ENCODE results near the gene SLC24A3. TPM values are rescaled to one million over a fixed set of nuclear protein-coding genes. Genes with fewer than 3 reads are reported as not detected.

The SLC24A3 gene
- total RNA-seq, 1 donor from 2014 or later: not detected

DNA sequence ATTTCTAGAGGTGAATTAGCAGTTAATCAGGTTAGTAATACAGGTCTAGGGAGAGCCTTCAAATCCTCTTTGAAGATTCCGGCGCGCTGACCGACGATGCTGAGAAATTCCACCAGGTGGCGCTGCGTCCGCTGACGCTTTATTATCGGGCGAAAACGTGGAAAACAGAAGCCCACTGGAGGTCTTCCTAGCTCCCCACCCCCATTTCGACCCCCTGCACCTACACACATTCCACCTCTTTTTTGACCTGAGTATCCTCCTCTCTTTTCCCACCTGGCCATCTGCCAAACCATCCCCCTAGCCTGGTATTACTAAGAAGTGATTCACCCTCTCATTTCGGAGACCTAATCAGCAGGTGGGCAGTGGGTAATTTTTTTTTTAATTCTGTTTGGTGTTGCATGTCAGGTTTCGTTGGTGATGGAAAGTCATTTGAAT lies 480.3 kb downstream of the SLC24A3 start:
- Mint-ChIP-seq H3K27me3 (ENCODE audit: low read depth) (peaks cover 1% of the 10 kb centered on the region), H3K4me3 (ENCODE audit: low read depth) (no peak overlapping the region), H3K4me1 (ENCODE audit: low read depth) (no peaks in the 10 kb centered on the region), H3K27ac (no peak overlapping the region), H3K36me3 (ENCODE audit: low read depth) (no peaks in the 10 kb centered on the region), H3K9me3 (no peaks in the 10 kb centered on the region)
- intact Hi-C loops (cut with micrococcal nuclease): loop anchor here (10.0 kb wide), 1 partner anchor 302 kb away; no protein-coding TSS in a partner anchor
- DNase-seq (ENCODE audit: low spot score): peak; percentile 15

DNA sequence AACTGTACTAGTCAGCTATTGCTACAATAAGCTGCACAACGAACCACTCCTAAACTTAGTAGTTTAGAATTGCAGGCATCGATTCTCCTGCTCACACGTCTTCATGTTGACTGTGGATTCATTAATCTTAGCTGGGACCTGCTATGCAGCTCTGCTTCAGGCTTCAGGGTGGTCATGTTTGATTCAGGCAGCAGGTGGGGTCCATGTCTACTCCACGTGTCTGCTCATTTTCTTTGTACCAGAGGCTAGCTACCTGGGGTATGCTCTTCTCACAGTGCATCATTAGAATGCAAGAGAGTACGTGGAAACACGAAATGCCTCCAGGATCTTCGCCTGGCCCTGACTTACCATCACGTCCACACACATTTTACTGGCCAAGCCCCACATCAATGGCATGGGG lies 481.1 kb downstream of the SLC24A3 start:
- Mint-ChIP-seq H3K4me3 (ENCODE audit: low read depth) (no peak overlapping the region), H3K4me1 (ENCODE audit: low read depth) (no peaks in the 10 kb centered on the region), H3K9me3 (no peaks in the 10 kb centered on the region), H3K27ac (no peak overlapping the region), H3K27me3 (ENCODE audit: low read depth) (peaks cover 1% of the 10 kb centered on the region), H3K36me3 (ENCODE audit: low read depth) (no peaks in the 10 kb centered on the region)
- intact Hi-C loops (cut with micrococcal nuclease): loop anchor here (10.0 kb wide), 1 partner anchor 301 kb away; no protein-coding TSS in a partner anchor
- no peak for DNase-seq (ENCODE audit: low spot score)

DNA sequence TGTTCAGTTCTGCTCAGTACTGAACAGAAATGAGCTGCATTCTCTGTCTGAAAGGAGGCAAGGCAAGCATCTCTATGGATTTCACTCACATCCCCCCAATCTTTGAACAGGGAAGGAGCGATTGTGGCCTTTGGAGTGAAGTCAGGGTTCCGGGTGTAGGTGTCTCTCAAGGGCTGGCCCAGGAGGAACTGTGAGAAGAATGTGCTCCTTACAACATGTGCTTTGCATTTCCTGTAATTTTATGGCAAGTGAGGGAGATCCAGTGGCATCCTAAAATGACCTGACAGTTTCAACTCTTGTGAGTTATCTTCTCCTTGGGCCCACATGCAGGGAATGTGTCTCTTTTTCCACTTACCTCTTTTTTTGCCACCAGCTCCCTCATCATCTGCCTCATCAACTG lies 482.6 kb downstream of the SLC24A3 start:
- intact Hi-C loops (cut with micrococcal nuclease): loop anchor here (10.0 kb wide), 1 partner anchor 300 kb away; no protein-coding TSS in a partner anchor

DNA sequence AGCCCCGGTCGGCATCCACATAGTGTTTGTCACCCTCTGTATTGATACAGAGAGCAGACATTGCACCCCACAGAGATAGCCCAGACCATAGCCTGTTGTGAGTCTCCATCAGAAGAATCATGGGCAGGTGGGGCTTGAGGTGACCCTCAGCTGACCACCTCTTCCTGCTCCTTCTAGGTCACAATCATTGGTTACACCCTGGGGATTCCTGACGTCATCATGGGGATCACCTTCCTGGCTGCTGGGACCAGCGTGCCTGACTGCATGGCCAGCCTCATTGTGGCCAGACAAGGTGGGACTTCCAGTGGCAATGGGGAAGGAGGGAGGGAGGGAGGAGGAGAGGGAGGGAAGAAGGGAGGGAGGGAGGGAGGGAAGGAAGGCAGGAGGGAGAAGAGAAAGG lies 484.2 kb downstream of the SLC24A3 start:
- no peak overlapping the region for H3K4me3 Mint-ChIP-seq (ENCODE audit: low read depth)
- H3K27me3 Mint-ChIP-seq (ENCODE audit: low read depth): no peaks in the 10 kb centered on the region
- DNase-seq (ENCODE audit: low spot score): no peak
- no peaks in the 10 kb centered on the region for H3K9me3 Mint-ChIP-seq
- H3K27ac Mint-ChIP-seq: no peak overlapping the region
- intact Hi-C loops (cut with micrococcal nuclease): loop anchor here (10.0 kb wide), 1 partner anchor 298 kb away; no protein-coding TSS in a partner anchor
- no peaks in the 10 kb centered on the region for H3K4me1 Mint-ChIP-seq (ENCODE audit: low read depth)
- no peaks in the 10 kb centered on the region for H3K36me3 Mint-ChIP-seq (ENCODE audit: low read depth)

More for the DNA sequence above, 482.6 kb downstream of the SLC24A3 start:
- Mint-ChIP-seq H3K9me3 (no peaks in the 10 kb centered on the region), H3K4me1 (ENCODE audit: low read depth) (no peaks in the 10 kb centered on the region), H3K27me3 (ENCODE audit: low read depth) (peaks cover 1% of the 10 kb centered on the region), H3K27ac (no peak overlapping the region), H3K36me3 (ENCODE audit: low read depth) (no peaks in the 10 kb centered on the region), H3K4me3 (ENCODE audit: low read depth) (no peak overlapping the region)
- no peak for DNase-seq (ENCODE audit: low spot score)

DNA sequence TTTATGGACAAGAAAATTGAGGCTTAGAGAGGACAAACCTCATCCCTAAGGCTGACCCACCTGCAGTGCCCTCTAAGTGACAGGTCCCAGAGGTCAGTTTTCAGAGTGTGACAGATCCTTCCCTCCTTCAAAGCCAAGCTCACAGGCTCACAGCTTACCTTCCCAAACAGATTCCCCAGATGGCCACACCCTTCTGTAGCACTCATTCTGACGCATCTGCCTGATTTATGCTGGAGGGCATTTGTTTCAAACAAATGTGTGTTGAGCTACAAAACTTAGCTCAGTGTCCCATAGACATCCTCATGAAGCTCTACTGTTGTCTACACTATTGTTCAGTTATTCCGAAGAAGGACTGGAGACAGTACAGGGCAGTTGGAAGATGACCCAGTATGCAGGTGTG lies 485.0 kb downstream of the SLC24A3 start:
- Mint-ChIP-seq H3K9me3 (peaks cover 6% of the 10 kb centered on the region), H3K36me3 (ENCODE audit: low read depth) (no peaks in the 10 kb centered on the region), H3K4me1 (ENCODE audit: low read depth) (no peaks in the 10 kb centered on the region), H3K27ac (no peak overlapping the region), H3K4me3 (ENCODE audit: low read depth) (no peak overlapping the region), H3K27me3 (ENCODE audit: low read depth) (no peaks in the 10 kb centered on the region)
- no peak for DNase-seq (ENCODE audit: low spot score)
- intact Hi-C loops (cut with micrococcal nuclease): loop anchor here (10.0 kb wide), 1 partner anchor 297 kb away; no protein-coding TSS in a partner anchor

DNA sequence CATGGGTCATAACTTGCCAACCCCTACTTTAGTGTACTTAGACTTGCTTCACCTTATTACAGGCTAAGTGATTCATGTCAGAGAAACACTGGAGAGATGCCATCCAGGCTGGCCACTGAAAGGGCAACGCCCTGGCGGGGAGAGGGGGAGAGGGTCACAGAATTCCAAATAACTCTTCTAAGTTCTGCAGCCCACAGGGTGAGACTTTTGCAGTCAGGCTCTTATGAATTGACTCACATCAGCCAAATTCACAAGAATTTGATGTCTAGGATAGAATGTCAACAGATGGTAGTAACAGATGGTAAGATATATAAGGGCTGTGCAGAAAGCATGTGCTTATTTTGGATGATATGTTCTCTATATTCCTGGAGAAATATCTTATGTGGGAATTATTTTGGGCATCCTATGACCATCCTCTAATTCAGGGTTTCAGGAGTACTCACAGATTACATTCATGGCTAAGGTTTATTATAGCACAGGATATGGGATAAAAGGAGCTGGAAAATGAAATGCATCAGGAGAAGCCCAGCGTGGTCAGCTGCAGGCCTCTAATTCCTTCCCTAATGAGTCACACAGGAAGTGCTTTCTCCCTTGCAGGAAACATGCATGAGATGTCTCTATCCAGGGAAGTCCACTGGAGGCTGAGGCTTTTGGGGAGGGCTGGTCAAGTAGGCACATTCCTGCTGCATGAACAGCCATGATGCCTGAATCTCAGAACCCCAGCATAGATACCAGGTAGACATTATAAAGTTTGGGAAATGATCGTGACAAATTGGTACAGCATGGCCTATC lies 486.9 kb downstream of the SLC24A3 start:
- H3K36me3 Mint-ChIP-seq (ENCODE audit: low read depth): no peaks in the 10 kb centered on the region
- intact Hi-C loops (cut with micrococcal nuclease): loop anchor here (10.0 kb wide), 1 partner anchor 295 kb away; no protein-coding TSS in a partner anchor
- H3K9me3 Mint-ChIP-seq: peaks cover 8% of the 10 kb centered on the region
- no peaks in the 10 kb centered on the region for H3K4me1 Mint-ChIP-seq (ENCODE audit: low read depth)
- no peak overlapping the region for H3K27ac Mint-ChIP-seq
- no peaks in the 10 kb centered on the region for H3K27me3 Mint-ChIP-seq (ENCODE audit: low read depth)
- DNase-seq (ENCODE audit: low spot score): no peak
- no peak overlapping the region for H3K4me3 Mint-ChIP-seq (ENCODE audit: low read depth)

DNA sequence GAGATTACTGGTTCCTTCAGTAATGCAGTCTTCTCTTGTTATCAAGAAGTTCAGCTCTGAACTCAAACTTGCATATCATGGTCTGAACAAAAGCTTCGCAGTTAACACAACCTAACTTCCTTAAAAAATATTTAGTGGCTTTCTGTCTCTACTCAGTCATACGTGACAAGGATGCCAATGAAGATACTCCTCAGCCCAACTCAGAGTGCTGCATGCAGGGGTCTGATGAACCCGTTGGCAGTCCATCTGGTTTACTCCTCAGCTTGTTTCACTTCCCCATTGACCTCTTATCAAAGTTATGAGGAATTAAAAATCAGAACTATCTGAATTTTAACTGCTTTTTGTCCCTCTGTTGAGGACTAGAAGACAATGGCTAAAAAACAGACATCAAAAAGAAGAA lies 489.0 kb downstream of the SLC24A3 start:
- Mint-ChIP-seq H3K27ac (no peak overlapping the region), H3K36me3 (ENCODE audit: low read depth) (no peaks in the 10 kb centered on the region), H3K4me1 (ENCODE audit: low read depth) (no peaks in the 10 kb centered on the region), H3K4me3 (ENCODE audit: low read depth) (no peak overlapping the region), H3K9me3 (peaks cover 8% of the 10 kb centered on the region), H3K27me3 (ENCODE audit: low read depth) (no peaks in the 10 kb centered on the region)
- intact Hi-C loops (cut with micrococcal nuclease): no loop called here
- no peak for DNase-seq (ENCODE audit: low spot score)

DNA sequence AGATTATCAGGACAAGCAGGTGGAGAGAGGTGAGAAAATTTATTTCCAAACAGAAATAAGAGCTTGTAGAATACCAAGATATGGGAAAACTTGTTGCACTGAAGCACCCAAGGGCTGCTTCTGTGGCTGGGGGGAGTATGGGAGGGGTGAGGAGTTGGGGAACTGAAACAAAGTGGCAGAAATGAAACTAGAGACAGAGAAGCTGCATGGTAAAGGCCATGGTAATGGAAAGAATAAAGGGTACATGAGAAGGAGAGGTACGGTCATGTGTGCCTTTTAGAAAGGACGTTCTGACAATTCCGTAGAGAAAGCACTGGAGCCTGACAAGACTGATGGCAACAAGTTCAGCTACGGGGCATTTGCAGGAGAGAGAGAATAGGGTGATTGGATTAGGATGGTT lies 494.0 kb downstream of the SLC24A3 start:
- H3K27me3 Mint-ChIP-seq (ENCODE audit: low read depth): no peaks in the 10 kb centered on the region
- intact Hi-C loops (cut with micrococcal nuclease): no loop called here
- H3K4me1 Mint-ChIP-seq (ENCODE audit: low read depth): no peaks in the 10 kb centered on the region
- no peak overlapping the region for H3K27ac Mint-ChIP-seq
- no peak for DNase-seq (ENCODE audit: low spot score)
- no peak overlapping the region for H3K4me3 Mint-ChIP-seq (ENCODE audit: low read depth)
- no peaks in the 10 kb centered on the region for H3K36me3 Mint-ChIP-seq (ENCODE audit: low read depth)
- H3K9me3 Mint-ChIP-seq: peaks cover 13% of the 10 kb centered on the region

DNA sequence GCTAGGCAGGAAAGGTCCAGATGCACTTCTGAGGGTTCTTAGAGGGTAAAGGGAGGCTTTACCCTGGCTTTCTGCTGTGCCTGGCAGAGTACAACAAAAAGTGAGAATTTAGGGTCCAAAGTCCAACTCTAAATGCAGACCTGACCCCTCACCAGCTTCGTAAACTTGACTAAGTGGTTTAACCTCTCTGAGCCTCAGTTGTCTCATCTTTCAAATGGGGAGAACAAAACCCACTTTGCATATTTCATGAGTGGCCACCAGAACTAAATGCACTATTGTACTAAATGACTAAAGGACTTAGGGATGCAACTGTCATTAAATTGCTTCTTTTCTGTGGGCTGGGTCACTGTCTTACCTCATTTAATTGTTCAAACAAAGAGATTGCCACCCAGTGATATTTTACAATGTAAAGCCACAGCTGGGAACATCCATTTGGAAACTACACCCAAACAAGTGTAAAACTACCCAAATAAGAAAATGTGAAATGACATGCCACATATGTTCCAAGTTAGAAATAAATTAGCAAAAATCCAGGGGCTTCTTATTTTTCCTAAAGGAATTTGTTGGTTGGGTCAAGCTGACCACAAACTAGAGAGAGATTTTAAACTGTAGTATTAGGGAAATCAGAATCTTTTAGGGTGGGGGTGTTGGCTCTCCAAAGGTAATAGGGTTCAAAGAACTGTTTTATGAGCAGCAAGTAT lies 497.3 kb downstream of the SLC24A3 start:
- H3K4me1 Mint-ChIP-seq (ENCODE audit: low read depth): no peaks in the 10 kb centered on the region
- H3K27ac Mint-ChIP-seq: no peak overlapping the region
- DNase-seq (ENCODE audit: low spot score): no peak
- H3K4me3 Mint-ChIP-seq (ENCODE audit: low read depth): no peak overlapping the region
- no peaks in the 10 kb centered on the region for H3K27me3 Mint-ChIP-seq (ENCODE audit: low read depth)
- H3K9me3 Mint-ChIP-seq: peaks cover 6% of the 10 kb centered on the region
- no peaks in the 10 kb centered on the region for H3K36me3 Mint-ChIP-seq (ENCODE audit: low read depth)
- intact Hi-C loops (cut with micrococcal nuclease): no loop called here

DNA sequence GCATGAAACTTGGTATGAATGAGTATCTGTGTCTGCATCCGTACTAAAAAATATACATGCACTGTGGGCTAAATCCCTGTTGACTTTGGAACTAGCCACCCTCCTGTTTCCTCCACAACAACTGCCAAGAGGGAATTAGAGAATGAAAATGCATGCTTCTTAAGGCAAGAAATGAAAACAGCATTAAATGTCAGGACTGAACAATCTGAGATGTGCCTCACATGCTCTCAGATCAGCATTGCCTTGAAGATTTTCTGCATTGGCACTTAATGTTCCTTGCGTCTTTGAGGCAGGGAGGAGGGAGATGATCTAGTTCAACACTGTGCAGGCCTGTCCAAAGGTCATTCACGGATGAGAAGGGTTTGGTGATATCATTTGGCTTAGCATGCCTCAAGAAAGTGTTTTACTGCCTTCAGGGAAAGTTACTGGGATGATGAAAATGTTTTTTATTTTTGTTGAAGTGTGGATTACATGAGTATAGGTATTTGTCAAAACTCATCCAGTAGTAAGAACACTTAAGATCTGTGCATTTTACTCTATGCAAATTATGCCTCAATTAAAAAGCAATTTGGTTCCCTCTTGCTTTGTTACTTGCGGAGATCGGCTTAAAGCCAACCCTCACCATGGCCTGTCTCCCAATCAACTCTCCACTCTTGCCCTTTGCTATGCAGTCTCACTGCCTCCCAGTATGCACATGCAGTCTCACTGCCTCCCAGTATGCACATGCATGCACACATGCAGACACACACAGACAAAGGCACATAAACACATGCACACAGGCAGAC lies 498.1 kb downstream of the SLC24A3 start:
- Mint-ChIP-seq H3K27ac (no peak overlapping the region), H3K9me3 (peaks cover 6% of the 10 kb centered on the region), H3K36me3 (ENCODE audit: low read depth) (no peaks in the 10 kb centered on the region)

DNA sequence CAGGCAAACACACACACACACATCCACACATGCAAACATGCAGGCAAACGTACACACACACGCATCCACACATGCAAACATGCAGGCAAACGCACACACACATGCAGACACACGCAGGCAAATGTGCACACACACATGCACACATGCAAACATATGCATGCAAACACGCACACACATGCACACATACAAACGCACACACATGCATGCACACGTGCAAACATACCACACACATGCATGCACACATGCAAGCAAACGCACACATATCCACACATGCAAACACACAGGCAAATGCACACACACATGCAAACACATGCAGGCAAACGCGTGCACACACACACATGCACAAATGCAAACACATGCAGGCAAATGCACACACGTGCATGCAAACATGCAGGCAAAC lies 498.7 kb downstream of the SLC24A3 start:
- Mint-ChIP-seq H3K4me1 (ENCODE audit: low read depth) (no peaks in the 10 kb centered on the region), H3K27ac (no peak overlapping the region), H3K27me3 (ENCODE audit: low read depth) (no peaks in the 10 kb centered on the region), H3K9me3 (peaks cover 6% of the 10 kb centered on the region), H3K36me3 (ENCODE audit: low read depth) (no peaks in the 10 kb centered on the region), H3K4me3 (ENCODE audit: low read depth) (no peak overlapping the region)
- DNase-seq (ENCODE audit: low spot score): no peak
- intact Hi-C loops (cut with micrococcal nuclease): no loop called here

More for the DNA sequence above, 498.1 kb downstream of the SLC24A3 start:
- intact Hi-C loops (cut with micrococcal nuclease): no loop called here
- no peak for DNase-seq (ENCODE audit: low spot score)
- Mint-ChIP-seq H3K27me3 (ENCODE audit: low read depth) (no peaks in the 10 kb centered on the region), H3K4me1 (ENCODE audit: low read depth) (no peaks in the 10 kb centered on the region), H3K4me3 (ENCODE audit: low read depth) (no peak overlapping the region)

DNA sequence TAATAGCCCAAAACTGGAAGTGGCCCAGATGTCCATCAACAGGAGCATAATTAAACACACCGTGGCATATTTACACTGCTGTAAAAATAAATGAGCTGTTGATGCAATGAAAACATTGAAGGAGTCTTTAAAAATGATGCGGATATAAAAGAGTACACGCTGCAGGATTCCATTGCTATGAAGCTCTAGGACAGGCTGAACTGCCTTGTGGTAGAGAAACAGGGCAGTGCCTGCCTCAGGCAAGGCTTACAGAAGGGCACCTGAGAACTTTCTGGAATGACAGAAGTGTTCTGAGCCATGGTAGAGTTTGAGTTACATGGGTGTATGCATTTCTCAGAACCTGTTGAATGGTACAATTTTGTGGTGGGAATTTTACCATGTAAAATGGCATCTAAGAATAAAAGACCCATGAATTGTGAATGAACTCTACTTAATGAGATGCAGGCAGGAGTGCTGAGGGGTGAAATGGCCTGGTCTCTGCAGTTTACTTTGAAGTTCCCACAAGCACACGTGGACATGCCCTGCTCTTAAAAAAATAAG lies 500.3 kb downstream of the SLC24A3 start:
- H3K27ac Mint-ChIP-seq: no peak overlapping the region
- H3K36me3 Mint-ChIP-seq (ENCODE audit: low read depth): no peaks in the 10 kb centered on the region
- no peaks in the 10 kb centered on the region for H3K27me3 Mint-ChIP-seq (ENCODE audit: low read depth)
- H3K4me1 Mint-ChIP-seq (ENCODE audit: low read depth): no peaks in the 10 kb centered on the region
- DNase-seq (ENCODE audit: low spot score): no peak
- intact Hi-C loops (cut with micrococcal nuclease): no loop called here
- no peak overlapping the region for H3K4me3 Mint-ChIP-seq (ENCODE audit: low read depth)
- H3K9me3 Mint-ChIP-seq: peaks cover 6% of the 10 kb centered on the region

Measured in activated T-helper 2 cell treated with anti-CD3 and anti-CD28 coated beads, Interferon-gamma antibody, Interleukin-2, Interleukin-4, amounts not matched to agents 10 μg/mL and 5 μg/mL and 100 μg/mL, durations not matched to agents 14 hours and 24 hours and 36 hours (primary cell).